DND-41 (cell line): Measurements from ENCODE around the gene SRD5A1.

ENCODE experiments used
- ATAC-seq: fragments of 200-7000 bp; cut with Tn5 transposase; 3 replicates; pipeline ENCODE4 v1.9.1; 2021; ENCODE audit warnings: low read depth; ENCODE audit not compliant: insufficient read depth
- DNase-seq: peaks from one replicate; pipeline ENCODE4 v3.0.0-alpha.2; 2020
- H2AFZ ChIP-seq: 2 replicates; pipeline ENCODE4 v1.6.0; 2012; ENCODE audit warnings: low read depth, low read length
- H3K27ac ChIP-seq: 2 replicates; pipeline ENCODE4 v1.5.1; 2012; ENCODE audit warnings: low read length, inconsistent platforms
- H3K27me3 ChIP-seq: fragments of 200-600 bp; sonication (generic); 2 replicates; pipeline ENCODE4 v1.6.0; 2012; ENCODE audit warnings: low read length, mild to moderate bottlenecking, inconsistent platforms; ENCODE audit not compliant: insufficient read depth, poor library complexity
- H3K36me3 ChIP-seq: 2 replicates; pipeline ENCODE4 v1.5.1; 2012; ENCODE audit warnings: low read length, inconsistent platforms; ENCODE audit not compliant: insufficient read depth
- H3K4me1 ChIP-seq: 2 replicates; pipeline ENCODE4 v1.5.1; 2012; ENCODE audit warnings: mild to moderate bottlenecking, low read length; ENCODE audit not compliant: insufficient read depth
- H3K4me2 ChIP-seq: 2 replicates; pipeline ENCODE4 v1.6.0; 2012; ENCODE audit warnings: mild to moderate bottlenecking, moderate library complexity, low read length, inconsistent platforms; ENCODE audit not compliant: insufficient read depth
- H3K4me3 ChIP-seq, 2 experiments: fragments of 200-600 bp in 1 of 2; shearing (Covaris generic) in 1 of 2; 2 replicates each; pipeline ENCODE4 v1.5.1; 2012 to 2016; ENCODE audit warnings: inconsistent platforms in 2 of 2, low read length in 2 of 2, mild to moderate bottlenecking in 2 of 2, low read depth in 1 of 2, moderate library complexity in 1 of 2
- H3K79me2 ChIP-seq: 2 replicates; pipeline ENCODE4 v1.6.0; 2012; ENCODE audit warnings: low read length, inconsistent platforms; ENCODE audit not compliant: insufficient read depth
- H3K9ac ChIP-seq: 2 replicates; pipeline ENCODE4 v1.6.0; 2012; ENCODE audit warnings: low read depth, mild to moderate bottlenecking, inconsistent platforms, low read length, moderate library complexity
- H3K9me3 ChIP-seq: 2 replicates; pipeline ENCODE4 v1.5.1; 2012; ENCODE audit warnings: low read length, moderate library complexity, mild to moderate bottlenecking, inconsistent platforms; ENCODE audit not compliant: insufficient read depth, severe bottlenecking
- H4K20me1 ChIP-seq: 2 replicates; pipeline ENCODE4 v1.6.0; 2012; ENCODE audit warnings: low read length; ENCODE audit not compliant: insufficient read depth
- EZH2 ChIP-seq: IDR thresholded peaks from 3 replicates; pipeline ENCODE4 v1.6.1; 2012; ENCODE audit warnings: borderline replicate concordance, low read depth, mild to moderate bottlenecking, moderate library complexity, low read length, inconsistent platforms; ENCODE audit not compliant: severe bottlenecking
- TF ChIP-seq, protein P1 (sequence below): IDR thresholded peaks from 2 replicates; pipeline ENCODE4 v1.5.1; 2012; ENCODE audit warnings: borderline replicate concordance, low read length, moderate library complexity, mild to moderate bottlenecking; ENCODE audit not compliant: poor library complexity, severe bottlenecking; ENCODE audit errors: extremely low read depth

The SRD5A1 gene

DNA sequence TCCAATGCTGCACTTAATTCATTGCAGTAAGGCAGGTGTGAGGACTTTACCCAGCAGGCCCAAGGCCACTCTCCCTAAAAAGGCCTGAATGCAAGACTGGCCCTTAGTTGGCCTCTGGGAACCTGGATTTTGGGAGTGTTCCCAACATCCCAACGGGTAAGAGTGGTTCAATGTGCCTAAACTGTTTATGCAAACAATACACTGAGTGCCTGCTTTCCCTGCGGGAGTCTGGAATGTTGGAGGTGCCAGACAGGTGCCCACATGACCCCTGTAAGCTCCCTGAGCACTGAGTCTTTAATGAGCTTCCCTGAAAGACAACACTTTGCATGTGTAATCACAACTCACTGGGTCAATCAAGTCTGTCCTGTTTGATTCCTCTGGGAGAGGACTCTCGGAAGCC is 37.8 kb upstream of the SRD5A1 start:
- Histone ChIP-seq H3K79me2 (no peaks in the 10 kb centered on the region), H3K4me2 (no peak overlapping the region), H3K9me3 (no peaks in the 10 kb centered on the region), H3K9ac (no peak overlapping the region), H3K36me3 (peaks cover 30% of the 10 kb centered on the region), H3K4me1 (no peaks in the 10 kb centered on the region), H3K27me3 (no peaks in the 10 kb centered on the region), H2AFZ (no peak overlapping the region), H3K4me3 (no peak overlapping the region), H4K20me1 (peaks cover 1% of the 10 kb centered on the region; the same call in 1 of the 2 replicates), H3K27ac (no peak overlapping the region)
- DNase-seq (no peak), ATAC-seq (no peak)
- TF ChIP-seq EZH2, result no peak
- TF ChIP-seq, protein P1, sequence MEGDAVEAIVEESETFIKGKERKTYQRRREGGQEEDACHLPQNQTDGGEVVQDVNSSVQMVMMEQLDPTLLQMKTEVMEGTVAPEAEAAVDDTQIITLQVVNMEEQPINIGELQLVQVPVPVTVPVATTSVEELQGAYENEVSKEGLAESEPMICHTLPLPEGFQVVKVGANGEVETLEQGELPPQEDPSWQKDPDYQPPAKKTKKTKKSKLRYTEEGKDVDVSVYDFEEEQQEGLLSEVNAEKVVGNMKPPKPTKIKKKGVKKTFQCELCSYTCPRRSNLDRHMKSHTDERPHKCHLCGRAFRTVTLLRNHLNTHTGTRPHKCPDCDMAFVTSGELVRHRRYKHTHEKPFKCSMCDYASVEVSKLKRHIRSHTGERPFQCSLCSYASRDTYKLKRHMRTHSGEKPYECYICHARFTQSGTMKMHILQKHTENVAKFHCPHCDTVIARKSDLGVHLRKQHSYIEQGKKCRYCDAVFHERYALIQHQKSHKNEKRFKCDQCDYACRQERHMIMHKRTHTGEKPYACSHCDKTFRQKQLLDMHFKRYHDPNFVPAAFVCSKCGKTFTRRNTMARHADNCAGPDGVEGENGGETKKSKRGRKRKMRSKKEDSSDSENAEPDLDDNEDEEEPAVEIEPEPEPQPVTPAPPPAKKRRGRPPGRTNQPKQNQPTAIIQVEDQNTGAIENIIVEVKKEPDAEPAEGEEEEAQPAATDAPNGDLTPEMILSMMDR, result no peak

DNA sequence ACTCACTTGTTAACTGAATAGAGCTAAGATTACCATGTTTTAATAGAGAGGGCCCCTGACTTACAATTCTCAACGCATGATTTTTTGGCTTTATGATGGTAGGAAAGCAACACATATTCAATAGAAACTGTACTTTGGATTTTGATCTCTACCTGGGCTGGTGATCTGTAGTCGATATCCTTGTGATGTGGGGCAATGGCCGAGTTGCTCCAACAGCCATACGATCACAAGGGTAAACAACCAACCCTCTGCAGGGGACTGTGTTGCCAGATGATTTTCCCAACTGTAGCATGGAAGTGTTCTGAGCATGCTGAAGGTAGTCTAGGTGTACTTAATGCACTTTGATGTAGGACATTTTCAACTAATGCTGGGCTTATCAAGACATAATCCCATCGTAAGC is 36.9 kb upstream of the SRD5A1 start:
- Histone ChIP-seq H3K79me2 (no peaks in the 10 kb centered on the region), H3K9ac (no peak overlapping the region), H3K4me1 (no peaks in the 10 kb centered on the region), H3K9me3 (no peaks in the 10 kb centered on the region), H4K20me1 (peaks cover 7% of the 10 kb centered on the region; the same call in 1 of the 2 replicates), H3K27me3 (no peaks in the 10 kb centered on the region), H2AFZ (no peak overlapping the region), H3K27ac (no peak overlapping the region), H3K4me3 (no peak overlapping the region), H3K36me3 (peaks cover 39% of the 10 kb centered on the region), H3K4me2 (no peak overlapping the region)
- TF ChIP-seq, protein P1, result no peak
- TF ChIP-seq EZH2, result no peak
- DNase-seq, result no peak
- ATAC-seq, result no peak

DNA sequence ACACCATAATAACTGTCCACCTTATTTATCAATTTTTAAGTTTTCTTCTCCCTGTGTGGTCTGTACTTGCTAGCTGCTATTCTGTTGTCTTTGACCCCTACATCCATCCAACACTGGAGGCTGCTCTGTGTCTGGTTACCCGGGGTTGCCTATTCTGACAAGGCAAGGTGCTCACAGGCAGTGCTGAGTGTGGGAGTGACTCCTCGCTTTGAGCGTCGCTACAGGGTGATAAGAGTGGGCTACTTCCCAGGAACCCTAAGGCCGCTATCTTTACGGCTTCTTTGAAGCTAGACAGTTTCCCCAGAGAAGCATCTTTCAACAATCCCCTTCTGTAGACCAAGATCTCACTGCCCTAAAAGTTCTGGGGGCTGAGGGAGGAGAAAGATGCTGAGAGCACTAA is 35.7 kb upstream of the SRD5A1 start:
- H3K4me1 ChIP-seq, result no peaks in the 10 kb centered on the region
- ATAC-seq (no peak), DNase-seq (no peak)
- H3K27me3 ChIP-seq, result no peaks in the 10 kb centered on the region
- peaks cover 12% of the 10 kb centered on the region; the same call in 1 of the 2 replicates for H4K20me1 ChIP-seq
- H3K27ac ChIP-seq, result no peak overlapping the region
- no peaks in the 10 kb centered on the region for H3K9me3 ChIP-seq
- no peak overlapping the region for H3K9ac ChIP-seq
- H3K36me3 ChIP-seq, result peaks cover 51% of the 10 kb centered on the region
- H3K4me3 ChIP-seq, result no peak overlapping the region
- H3K79me2 ChIP-seq, result no peaks in the 10 kb centered on the region
- H2AFZ ChIP-seq, result no peak overlapping the region
- TF ChIP-seq, protein P1, result no peak
- no peak for TF ChIP-seq EZH2
- H3K4me2 ChIP-seq, result no peak overlapping the region
